Neural cell (in vitro differentiated cells): ENCODE data around the gene B4GALT1. TPM values are rescaled to one million over a fixed set of nuclear protein-coding genes. Genes with fewer than 3 reads are reported as not detected.

Experiments used
- H2AFZ ChIP-seq: fragments of 200-600, 300-800 bp; sonication (generic), shearing (Covaris generic); 2 replicates; pipeline ENCODE4 v1.6.0; 2014; ENCODE audit warnings: low read depth, mild to moderate bottlenecking, antibody characterized with exemption, low read length, moderate library complexity
- H3F3A ChIP-seq: fragments of 200-600 bp; shearing (Covaris generic); 2 replicates; pipeline ENCODE4 v1.6.1; 2016; ENCODE audit warnings: mild to moderate bottlenecking, moderate library complexity, mixed read lengths, antibody characterized with exemption, low read length; ENCODE audit not compliant: insufficient read depth, poor library complexity, severe bottlenecking
- H3K27ac ChIP-seq: fragments of 200-600, 300-800 bp; sonication (generic), shearing (Covaris generic); 2 replicates; pipeline ENCODE4 v1.5.1; 2014; ENCODE audit warnings: mild to moderate bottlenecking, low read length, moderate library complexity
- H3K27me3 ChIP-seq: fragments of 300-800, 200-600 bp; sonication (generic), shearing (Covaris generic); 2 replicates; pipeline ENCODE4 v1.6.0; 2014; ENCODE audit warnings: mild to moderate bottlenecking, low read depth, low read length, moderate library complexity; ENCODE audit not compliant: insufficient read depth
- H3K36me3 ChIP-seq: fragments of 300-800, 200-600 bp; sonication (generic), shearing (Covaris generic); 2 replicates; pipeline ENCODE4 v1.5.1; 2014; ENCODE audit warnings: mild to moderate bottlenecking, antibody characterized with exemption, low read length, moderate library complexity; ENCODE audit not compliant: insufficient read depth
- H3K4me2 ChIP-seq: fragments of 300-800, 200-600 bp; sonication (generic), shearing (Covaris generic); 2 replicates; pipeline ENCODE4 v1.6.0; 2014; ENCODE audit warnings: mild to moderate bottlenecking, low read length
- H3K4me3 ChIP-seq: fragments of 300-800, 200-600 bp; sonication (generic), shearing (Covaris generic); 2 replicates; pipeline ENCODE4 v1.5.1; 2014; ENCODE audit warnings: mild to moderate bottlenecking, low read length, moderate library complexity
- H3K79me2 ChIP-seq: fragments of 200-600 bp; shearing (Covaris generic); replicated peaks from 2 replicates; pipeline ENCODE4 v1.6.0; 2014; ENCODE audit warnings: mild to moderate bottlenecking, low read length, moderate library complexity; ENCODE audit not compliant: insufficient read depth
- H3K9ac ChIP-seq: fragments of 300-800, 200-600 bp; sonication (generic), shearing (Covaris generic); 2 replicates; pipeline ENCODE4 v1.6.1; 2016; ENCODE audit warnings: mild to moderate bottlenecking, low read length, mixed read lengths
- H3K9me2 ChIP-seq: fragments of 200-600 bp; shearing (Covaris generic); 2 replicates; pipeline ENCODE4 v1.6.1; 2016; ENCODE audit warnings: mild to moderate bottlenecking, low read length, mixed read lengths; ENCODE audit not compliant: insufficient read depth
- H3K9me3 ChIP-seq: fragments of 200-600, 300-800 bp; sonication (generic), shearing (Covaris generic); 2 replicates; pipeline ENCODE4 v1.6.1; 2016; ENCODE audit warnings: mild to moderate bottlenecking, mixed run types, low read length, moderate library complexity, mixed read lengths
- H4K20me1 ChIP-seq: fragments of 200-600 bp; shearing (Covaris generic); 2 replicates; pipeline ENCODE4 v1.6.1; 2016; ENCODE audit warnings: mild to moderate bottlenecking, mixed run types; ENCODE audit not compliant: insufficient read depth
- CTCF ChIP-seq: fragments of 450-650 bp; IDR thresholded peaks from 2 replicates; pipeline ENCODE4 v1.5.1; 2014; ENCODE audit warnings: antibody characterized with exemption, mild to moderate bottlenecking, moderate library complexity; ENCODE audit not compliant: poor library complexity, severe bottlenecking
- EP300 ChIP-seq: fragments of 450-650 bp; conservative IDR thresholded peaks from 2 replicates; pipeline ENCODE4 v1.6.1; 2014; ENCODE audit warnings: antibody characterized with exemption, mild to moderate bottlenecking, moderate library complexity; ENCODE audit not compliant: poor library complexity, severe bottlenecking
- EZH2 ChIP-seq: fragments of 200-600, 300-800 bp; shearing (Covaris generic), sonication (generic); IDR thresholded peaks from 2 replicates; pipeline ENCODE4 v1.6.1; 2014; ENCODE audit warnings: antibody characterized with exemption, low read length, borderline replicate concordance, mild to moderate bottlenecking; ENCODE audit not compliant: insufficient read depth, poor library complexity, severe bottlenecking
- MXI1 ChIP-seq: fragments of 450-650 bp; conservative IDR thresholded peaks from 2 replicates; pipeline ENCODE4 v1.6.1; 2014; ENCODE audit warnings: antibody characterized with exemption, mild to moderate bottlenecking; ENCODE audit not compliant: poor library complexity, severe bottlenecking
- POLR2AphosphoS5 ChIP-seq: IDR thresholded peaks from 2 replicates; pipeline ENCODE4 v1.6.1; 2012
- RAD21 ChIP-seq: fragments of 450-650 bp; conservative IDR thresholded peaks from 2 replicates; pipeline ENCODE4 v1.6.1; 2014; ENCODE audit warnings: antibody characterized with exemption, mild to moderate bottlenecking, moderate library complexity
- REST ChIP-seq: IDR thresholded peaks from 2 replicates; pipeline ENCODE4 v1.6.1; 2012; ENCODE audit warnings: borderline replicate concordance
- TAF1 ChIP-seq: IDR thresholded peaks from 2 replicates; pipeline ENCODE4 v1.6.1; 2012; ENCODE audit warnings: low read depth
- polyA plus RNA-seq: library from polyadenylated mRNA; depleted of rRNA; stranded (reverse); fragments of >200 nt; gene quantifications from 2 replicates; pipeline ENCODE4 v1.2.3, GENCODE V29; 2014

B4GALT1 gene
- polyA plus RNA-seq, 1 donor from 2014 or later, result 0.41 TPM

GRCh38 chr9:33076046-33077004, 90.8 kb downstream of the B4GALT1 start, which contains the start of gene SMU1:
SMU1 (minus strand) TSS chr9:33076674; CDS start chr9:33076608, 66 bp downstream.
- H3K36me3 ChIP-seq, result no peaks in the 10 kb centered on the region
- no peaks in the 10 kb centered on the region for H3F3A ChIP-seq
- no peaks in the 10 kb centered on the region for H4K20me1 ChIP-seq
- H3K27me3 ChIP-seq, result no peaks in the 10 kb centered on the region
- TF ChIP-seq TAF1, result peak; percentile 60
- TF ChIP-seq EP300, result peak; percentile 74
- TF ChIP-seq REST, result peak; percentile 78
- no peak for TF ChIP-seq RAD21
- peak; percentile 82 for TF ChIP-seq MXI1
- no peak for TF ChIP-seq CTCF
- peak; percentile 96 for TF ChIP-seq POLR2AphosphoS5
- peak within 1 kb of the TSS; percentile 78 for H3K4me3 ChIP-seq
- peak within 1 kb of the TSS; percentile 88 for H3K27ac ChIP-seq
- H3K9me3 ChIP-seq, result no peaks in the 10 kb centered on the region
- peak within 1 kb of the TSS; percentile 94 for H3K9ac ChIP-seq
- H2AFZ ChIP-seq, result peak within 1 kb of the TSS; percentile 91
- peaks cover 28% of the 10 kb centered on the region for H3K79me2 ChIP-seq
- H3K4me2 ChIP-seq, result peak within 1 kb of the TSS; percentile 92
- H3K9me2 ChIP-seq, result no peaks in the 10 kb centered on the region

- no peak overlapping the region for H3K4me3 ChIP-seq
- H3F3A ChIP-seq, result no peaks in the 10 kb centered on the region
- H3K9me3 ChIP-seq, result no peaks in the 10 kb centered on the region
- no peaks in the 10 kb centered on the region for H3K9me2 ChIP-seq
- peaks cover 7% of the 10 kb centered on the region for H3K79me2 ChIP-seq
- H2AFZ ChIP-seq, result no peak overlapping the region
- H3K36me3 ChIP-seq, result no peaks in the 10 kb centered on the region
- no peaks in the 10 kb centered on the region for H3K27me3 ChIP-seq
- H3K9ac ChIP-seq, result no peak overlapping the region
- TF ChIP-seq CTCF (no peak), POLR2AphosphoS5 (no peak), EZH2 (no peak), RAD21 (no peak)
- no peaks in the 10 kb centered on the region for H4K20me1 ChIP-seq
- no peak overlapping the region for H3K27ac ChIP-seq
- H3K4me2 ChIP-seq, result no peak overlapping the region
Measured at GRCh38 chr9:33068991-33069390, 98.1 kb downstream of the B4GALT1 start.
